Adipose tissue (tissue), 3 donors: Measurements from ENCODE around the gene GJC2. TPM values are rescaled to one million over a fixed set of nuclear protein-coding genes. Genes with fewer than 3 reads are reported as not detected.

ENCODE experiments used
- H3K27ac ChIP-seq: one replicate; pipeline ENCODE4 v1.5.1; 2013; ENCODE audit warnings: low read depth, low read length
- WGBS, 3 donors: extraction: QIAGEN DNeasy Blood & Tissue Kit; methylation state at CpG; one replicate each; pipeline ENCODE4 v1.1.7; 2013; 5-methylcytosine and 5-hydroxymethylcytosine counted together
- polyA plus RNA-seq, 3 donors: library from polyadenylated mRNA; stranded (reverse); fragments of 200-250 nt; gene quantifications; one replicate each; pipeline ENCODE4 v1.2.3, GENCODE V29; 2013
- donor health status: healthy with polysubstance abuse.
- donor health status: Bipolar disorder and iron deficiency.
- donor health status: healthy.

GJC2 gene
- 1 to 10 TPM in 2 of 3 donors, under 1 TPM in 1; 0.29 to 5.3 (median 2.0) TPM for polyA plus RNA-seq

- H3K27ac ChIP-seq: no peak within 1 kb of the TSS
- 35 to 49% (median 45%) methylated on average over 15 to 17 of the region's 17 CpGs for WGBS, 3 donors
These were observed at the start of gene GJC2 for GRCh38 chr1:228149406-228150119. TSS of gene GJC2 (plus strand) at chr1:228149930. CDS start at chr1:228157759, 7,829 bp downstream.

- no peak overlapping the region for H3K27ac ChIP-seq
- 61 to 80% (median 80%) methylated on average over 12 of the region's 12 CpGs for WGBS, 3 donors
These were observed 48.7 kb upstream of the GJC2 start for GRCh38 chr1:228100822-228101613.

GRCh38 chr1:228101614-228101993, 48.1 kb upstream of the GJC2 start:
- H3K27ac ChIP-seq: no peak overlapping the region
- 36 to 49% (median 45%) methylated on average over 12 to 15 of the region's 15 CpGs for WGBS, 3 donors

GRCh38 chr1:228101994-228102790, 47.5 kb upstream of the GJC2 start:
- 1 to 8% (median 3%) methylated on average over 63 to 73 of the region's 73 CpGs for WGBS, 3 donors
- peak overlapping the region; percentile 66 for H3K27ac ChIP-seq

GRCh38 chr1:228102791-228103620, 46.7 kb upstream of the GJC2 start, which contains the start of gene C1orf35:
TSS of gene C1orf35 (minus strand) at chr1:228103325. CDS start at chr1:228103227, 98 bp downstream.
- peak within 1 kb of the TSS; percentile 66 for H3K27ac ChIP-seq
- 0% methylated on average over 95 to 104 of the region's 104 CpGs for WGBS, 3 donors

GRCh38 chr1:228104526-228105269, 45.0 kb upstream of the GJC2 start:
- WGBS, 3 donors: 55 to 69% (median 56%) methylated on average over 7 of the region's 7 CpGs
- H3K27ac ChIP-seq: no peak overlapping the region

GRCh38 chr1:228105270-228105995, 44.3 kb upstream of the GJC2 start:
- WGBS, 3 donors: 76 to 79% (median 78%) methylated on average over 9 of the region's 9 CpGs
- no peak overlapping the region for H3K27ac ChIP-seq

GRCh38 chr1:228105996-228106799, 43.5 kb upstream of the GJC2 start:
- no peak overlapping the region for H3K27ac ChIP-seq
- 84 to 85% (median 85%) methylated on average over 8 of the region's 8 CpGs for WGBS, 3 donors

GRCh38 chr1:228106800-228107054, 43.0 kb upstream of the GJC2 start:
- WGBS, 3 donors: 85 to 89% (median 88%) methylated on average over 9 of the region's 9 CpGs
- no peak overlapping the region for H3K27ac ChIP-seq

- WGBS, 3 donors: 84 to 89% (median 86%) methylated on average over 19 of the region's 19 CpGs
- H3K27ac ChIP-seq: no peak overlapping the region
These were observed 42.1 kb upstream of the GJC2 start for GRCh38 chr1:228107636-228108035.

GRCh38 chr1:228108055-228108690, 41.6 kb upstream of the GJC2 start:
- 72 to 78% (median 74%) methylated on average over 11 of the region's 11 CpGs for WGBS, 3 donors
- H3K27ac ChIP-seq: no peak overlapping the region

GRCh38 chr1:228108742-228109072, 41.0 kb upstream of the GJC2 start:
- 3 to 7% (median 4%) methylated on average over 8 of the region's 8 CpGs for WGBS, 3 donors
- no peak overlapping the region for H3K27ac ChIP-seq

- 0 to 1% (median 0%) methylated on average over 62 to 66 of the region's 66 CpGs for WGBS, 3 donors
- H3K27ac ChIP-seq: no peak within 1 kb of the TSS
These were observed 40.4 kb upstream of the GJC2 start, which contains the start of gene MRPL55 for GRCh38 chr1:228109073-228109961. TSS of gene MRPL55 (minus strand) at chr1:228109299. CDS start at chr1:228108260, 1,039 bp downstream.

- 23 to 29% (median 27%) methylated on average over 15 of the region's 15 CpGs for WGBS, 3 donors
- H3K27ac ChIP-seq: no peak overlapping the region
These were observed 39.7 kb upstream of the GJC2 start for GRCh38 chr1:228109962-228110488.

GRCh38 chr1:228110556-228110955, 39.2 kb upstream of the GJC2 start:
- 78 to 92% (median 81%) methylated on average over 7 of the region's 7 CpGs for WGBS, 3 donors
- H3K27ac ChIP-seq: no peak overlapping the region
